Left ventricle myocardium inferior (tissue), 1 donor: ENCODE data around the gene RAMP3. TPM values are rescaled to one million over a fixed set of nuclear protein-coding genes. Genes with fewer than 3 reads are reported as not detected.

Experiments used
- DNase-seq: peaks from one replicate; pipeline ENCODE4 v3.0.0-alpha.2; 2020
- H3K27ac ChIP-seq: fragments of 200-600 bp; replicated peaks from 2 replicates; pipeline ENCODE4 v1.8.0; 2021
- H3K27me3 ChIP-seq: fragments of 200-600 bp; 2 replicates; pipeline ENCODE4 v1.8.0; 2021; ENCODE audit warnings: low read depth
- H3K36me3 ChIP-seq: fragments of 200-600 bp; 2 replicates; pipeline ENCODE4 v1.8.0; 2021
- H3K4me1 ChIP-seq: fragments of 200-600 bp; 2 replicates; pipeline ENCODE4 v1.8.0; 2021
- H3K4me3 ChIP-seq: fragments of 200-600 bp; 2 replicates; pipeline ENCODE4 v1.8.0; 2021; ENCODE audit warnings: mild to moderate bottlenecking, moderate library complexity
- H3K9me3 ChIP-seq: fragments of 200-600 bp; replicated peaks from 2 replicates; pipeline ENCODE4 v1.8.0; 2021
- intact Hi-C: fragments of 100-400 bp; cut with micrococcal nuclease; formaldehyde crosslinking; loops from one replicate; pipeline ENCODE4 v1.11.0; 2022
- total RNA-seq: library from RNA; stranded (reverse); fragmentation: NEBNext Ultra II Directional; extraction: Animal tissue kit (Norgen Biotek cat#: 25700); gene quantifications from one replicate; pipeline ENCODE4 v1.2.1, GENCODE V29; 2021
- TF ChIP-seq, protein P1 (sequence below): fragments of 200-600 bp; IDR thresholded peaks from 2 replicates; pipeline ENCODE4 v1.8.0; 2021; ENCODE audit warnings: antibody characterized with exemption, mild to moderate bottlenecking, borderline replicate concordance
- donor health status: DM: no; HTN: yes; CAD: no; lungs with severe emphysema.

Gene RAMP3
- total RNA-seq, 1 donor from 2014 or later, result 30.7 TPM

DNA sequence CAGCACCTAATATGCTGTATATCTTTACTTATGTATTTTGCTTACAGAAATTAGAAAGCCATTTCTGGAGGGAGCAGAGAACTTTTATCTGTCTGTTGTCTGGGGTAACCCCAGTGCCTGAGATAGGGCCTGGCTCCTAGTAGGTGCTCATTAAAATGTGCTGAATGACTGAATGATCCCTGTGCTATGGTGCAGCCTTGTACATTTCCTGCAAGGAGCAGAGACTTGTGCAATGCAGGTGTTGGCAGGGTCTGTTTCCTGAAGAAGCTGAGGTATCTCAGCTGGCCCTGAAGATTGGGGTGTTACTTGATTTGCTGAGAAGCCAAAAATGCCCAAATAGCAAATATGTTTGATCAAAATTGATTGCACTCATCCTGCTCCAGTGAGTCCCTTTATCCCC, 65.5 kb downstream of the RAMP3 start:
- intact Hi-C loops, result no loop called here
- H3K4me3 ChIP-seq, result no peak overlapping the region

DNA sequence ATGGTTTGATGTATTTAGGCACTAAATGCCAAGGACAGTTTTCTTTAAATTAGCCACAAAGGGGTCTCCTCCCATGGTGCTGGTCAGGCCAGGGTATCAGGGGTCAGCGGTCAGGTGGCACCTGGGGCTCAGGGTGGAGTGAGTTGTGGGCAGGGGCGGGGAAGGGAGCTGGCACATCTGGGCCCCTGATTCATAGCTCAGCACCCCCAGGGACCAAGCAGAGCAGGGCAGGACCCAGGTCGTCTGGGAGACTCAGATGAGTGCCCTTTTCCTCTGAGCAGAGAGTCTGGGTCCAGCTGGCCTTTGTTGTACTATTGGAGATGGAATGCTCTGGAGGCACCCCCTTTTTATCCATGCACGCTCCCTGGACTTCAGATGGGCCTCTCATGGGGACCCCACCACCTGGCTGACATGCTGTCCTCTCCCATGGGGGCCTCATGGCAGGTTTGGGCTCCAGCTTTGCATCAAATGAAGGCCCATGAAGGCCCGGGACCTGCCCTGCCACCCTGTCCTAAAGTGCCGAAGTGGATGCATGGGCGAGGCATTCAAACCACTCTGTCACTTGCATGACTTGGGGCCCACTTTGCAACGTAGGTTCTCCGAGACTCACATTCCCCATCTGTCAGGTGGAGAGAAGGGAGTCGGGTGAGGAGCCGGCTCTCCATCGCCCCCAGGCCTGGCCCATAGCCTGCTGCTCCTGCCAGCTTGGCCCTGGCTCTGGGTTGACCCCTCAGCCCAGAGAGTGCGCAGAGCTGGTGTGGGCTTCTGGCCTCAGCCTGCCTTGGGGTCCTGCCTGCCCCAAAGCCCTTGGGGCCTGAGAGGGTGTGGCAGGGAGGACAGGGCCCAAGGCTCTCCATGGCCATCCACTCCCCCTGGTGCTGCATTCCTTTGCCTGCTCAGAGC, 66.4 kb downstream of the RAMP3 start:
- no peak for DNase-seq
- intact Hi-C loops, result no loop called here
- peaks cover 10% of the 10 kb centered on the region for H3K4me1 ChIP-seq
- no peaks in the 10 kb centered on the region for H3K9me3 ChIP-seq
- H3K27ac ChIP-seq, result no peak overlapping the region
- no peak overlapping the region for H3K4me3 ChIP-seq
- peaks cover 30% of the 10 kb centered on the region for H3K27me3 ChIP-seq
- no peaks in the 10 kb centered on the region for H3K36me3 ChIP-seq
- TF ChIP-seq, protein P1, sequence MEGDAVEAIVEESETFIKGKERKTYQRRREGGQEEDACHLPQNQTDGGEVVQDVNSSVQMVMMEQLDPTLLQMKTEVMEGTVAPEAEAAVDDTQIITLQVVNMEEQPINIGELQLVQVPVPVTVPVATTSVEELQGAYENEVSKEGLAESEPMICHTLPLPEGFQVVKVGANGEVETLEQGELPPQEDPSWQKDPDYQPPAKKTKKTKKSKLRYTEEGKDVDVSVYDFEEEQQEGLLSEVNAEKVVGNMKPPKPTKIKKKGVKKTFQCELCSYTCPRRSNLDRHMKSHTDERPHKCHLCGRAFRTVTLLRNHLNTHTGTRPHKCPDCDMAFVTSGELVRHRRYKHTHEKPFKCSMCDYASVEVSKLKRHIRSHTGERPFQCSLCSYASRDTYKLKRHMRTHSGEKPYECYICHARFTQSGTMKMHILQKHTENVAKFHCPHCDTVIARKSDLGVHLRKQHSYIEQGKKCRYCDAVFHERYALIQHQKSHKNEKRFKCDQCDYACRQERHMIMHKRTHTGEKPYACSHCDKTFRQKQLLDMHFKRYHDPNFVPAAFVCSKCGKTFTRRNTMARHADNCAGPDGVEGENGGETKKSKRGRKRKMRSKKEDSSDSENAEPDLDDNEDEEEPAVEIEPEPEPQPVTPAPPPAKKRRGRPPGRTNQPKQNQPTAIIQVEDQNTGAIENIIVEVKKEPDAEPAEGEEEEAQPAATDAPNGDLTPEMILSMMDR, result no peak

More for the DNA sequence above, 65.5 kb downstream of the RAMP3 start:
- no peaks in the 10 kb centered on the region for H3K36me3 ChIP-seq
- DNase-seq, result no peak
- H3K4me1 ChIP-seq, result peaks cover 1% of the 10 kb centered on the region
- no peak overlapping the region for H3K27ac ChIP-seq
- no peaks in the 10 kb centered on the region for H3K9me3 ChIP-seq
- peaks cover 25% of the 10 kb centered on the region for H3K27me3 ChIP-seq
- TF ChIP-seq, protein P1, result no peak

DNA sequence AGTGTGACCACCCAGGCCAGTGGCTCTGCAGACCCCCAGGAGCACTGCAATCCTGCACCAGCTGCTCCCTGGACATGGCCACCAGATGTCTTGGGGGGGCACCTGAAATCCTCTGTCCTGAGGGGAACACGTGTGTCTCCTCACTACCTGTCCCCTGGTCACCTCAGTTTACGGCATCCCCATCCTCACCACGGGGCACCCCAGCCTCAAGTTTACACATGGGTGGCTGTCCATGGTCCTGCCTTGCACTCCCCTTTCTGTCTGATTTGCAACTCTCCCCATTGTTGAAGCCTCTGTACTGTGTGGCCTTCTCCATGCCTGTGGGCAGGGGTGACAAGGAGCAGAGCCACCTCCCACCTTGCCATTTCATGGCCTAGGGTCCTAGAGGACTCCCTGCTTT, 67.2 kb downstream of the RAMP3 start:
- no peaks in the 10 kb centered on the region for H3K36me3 ChIP-seq
- H3K9me3 ChIP-seq, result no peaks in the 10 kb centered on the region
- TF ChIP-seq, protein P1, result no peak
- no peak overlapping the region for H3K27ac ChIP-seq
- intact Hi-C loops, result no loop called here
- peaks cover 26% of the 10 kb centered on the region for H3K27me3 ChIP-seq
- H3K4me3 ChIP-seq, result no peak overlapping the region
- peaks cover 19% of the 10 kb centered on the region for H3K4me1 ChIP-seq
- no peak for DNase-seq

DNA sequence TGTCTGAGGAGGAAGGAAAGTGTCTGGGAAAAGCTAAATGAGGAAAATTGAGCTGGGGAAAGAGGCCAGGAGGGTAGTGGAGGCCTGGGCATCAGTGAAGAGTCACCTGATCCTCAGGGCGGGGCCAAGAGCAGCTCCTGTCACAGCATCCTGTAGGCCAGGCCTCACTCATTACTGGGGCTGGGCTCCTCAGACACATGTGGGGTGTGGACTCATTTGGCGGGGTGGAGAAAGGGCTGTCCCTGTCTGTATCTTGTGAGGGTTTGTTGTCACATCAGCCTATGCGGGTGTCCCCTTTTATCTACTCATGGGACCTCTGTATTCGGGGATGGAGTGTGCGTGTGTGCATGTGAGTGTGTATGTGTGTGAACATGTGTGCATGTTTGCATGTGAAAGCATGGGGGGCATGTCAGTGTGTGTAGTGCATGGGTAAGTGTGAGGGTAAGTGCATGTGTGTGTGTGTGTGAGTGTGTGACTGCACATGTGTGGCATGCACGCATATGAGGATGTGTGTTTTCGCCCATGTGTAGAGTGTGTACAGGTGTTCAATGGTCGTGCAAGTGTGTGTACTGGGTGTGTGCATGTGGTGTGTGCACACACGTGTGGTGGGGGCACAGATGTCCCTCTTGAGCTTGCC, 67.8 kb downstream of the RAMP3 start:
- TF ChIP-seq, protein P1, result no peak
- no peaks in the 10 kb centered on the region for H3K9me3 ChIP-seq
- intact Hi-C loops, result no loop called here
- no peak overlapping the region for H3K27ac ChIP-seq
- H3K27me3 ChIP-seq, result peaks cover 20% of the 10 kb centered on the region
- peaks cover 19% of the 10 kb centered on the region for H3K4me1 ChIP-seq
- H3K36me3 ChIP-seq, result no peaks in the 10 kb centered on the region
- DNase-seq, result no peak
- H3K4me3 ChIP-seq, result no peak overlapping the region

DNA sequence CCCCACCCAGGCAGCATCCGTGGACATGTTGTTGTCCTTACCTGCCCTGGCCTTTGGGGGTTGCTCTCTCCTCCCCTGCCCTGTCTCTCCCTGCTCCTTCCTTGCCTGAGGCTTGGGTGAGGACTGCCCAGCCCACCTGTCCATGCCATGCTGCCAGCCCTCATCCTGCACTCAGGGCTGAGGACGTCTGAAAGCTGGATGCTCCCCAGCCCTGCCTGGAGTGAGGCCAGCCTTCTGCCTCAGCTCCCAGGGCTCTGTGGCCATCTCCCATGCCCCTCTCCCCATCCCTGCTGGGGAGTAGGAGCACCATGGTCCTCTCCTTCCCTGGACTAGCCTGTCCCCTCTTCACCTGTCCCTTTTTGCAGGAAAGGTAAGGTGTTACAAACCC, 68.4 kb downstream of the RAMP3 start:
- Histone ChIP-seq H3K4me1 (peaks cover 22% of the 10 kb centered on the region), H3K27me3 (peaks cover 18% of the 10 kb centered on the region), H3K27ac (no peak overlapping the region), H3K36me3 (no peaks in the 10 kb centered on the region), H3K4me3 (no peak overlapping the region), H3K9me3 (no peaks in the 10 kb centered on the region)
- TF ChIP-seq, protein P1, result no peak
- intact Hi-C loops, result no loop called here
- no peak for DNase-seq
